Measurements from ENCODE around the gene BTG1. TPM values are rescaled to one million over a fixed set of nuclear protein-coding genes. Genes with fewer than 3 reads are reported as not detected.

Gene BTG1
- total RNA-seq, 1 donor from 2014 or later, result 159 TPM

- H3K9me3 ChIP-seq, result no peaks in the 10 kb centered on the region
- H3K4me3 ChIP-seq, result peak overlapping the region; percentile 87
- H3K27ac ChIP-seq, result peak overlapping the region; percentile 99
- no peak for TF ChIP-seq CTCF (IDR thresholded peaks at IDR 0.05)
- intact Hi-C loops (cut with DNase I), result no loop called here
- H3K27me3 ChIP-seq (ENCODE audit: low read depth), result no peaks in the 10 kb centered on the region
- H3K36me3 ChIP-seq, result peaks cover 22% of the 10 kb centered on the region
- no peak for DNase-seq
- ATAC-seq, result no peak
- H3K4me1 ChIP-seq, result peaks cover 34% of the 10 kb centered on the region
Measured at GRCh38 chr12:92140896-92141536, 4.6 kb downstream of the BTG1 start.

- peaks cover 43% of the 10 kb centered on the region for H3K4me1 ChIP-seq
- intact Hi-C loops (cut with DNase I), result no loop called here
- no peaks in the 10 kb centered on the region for H3K27me3 ChIP-seq (ENCODE audit: low read depth)
- H3K4me3 ChIP-seq, result peak overlapping the region; percentile 87
- ATAC-seq (no peak), DNase-seq (no peak)
- peaks cover 22% of the 10 kb centered on the region for H3K36me3 ChIP-seq
- no peaks in the 10 kb centered on the region for H3K9me3 ChIP-seq
- H3K27ac ChIP-seq, result peak overlapping the region; percentile 99
- TF ChIP-seq CTCF (IDR thresholded peaks at IDR 0.05), result no peak
Measured at GRCh38 chr12:92140156-92140555, 5.5 kb downstream of the BTG1 start.

- Histone ChIP-seq H3K27ac (peak overlapping the region; percentile 99), H3K4me3 (peak overlapping the region; percentile 87), H3K27me3 (ENCODE audit: low read depth) (no peaks in the 10 kb centered on the region), H3K9me3 (no peaks in the 10 kb centered on the region), H3K4me1 (peaks cover 47% of the 10 kb centered on the region), H3K36me3 (peaks cover 22% of the 10 kb centered on the region)
- ATAC-seq, result no peak
- intact Hi-C loops (cut with DNase I), result loop anchor here (10.0 kb wide), 2 partner anchors 65 to 325 kb away; no protein-coding TSS in a partner anchor
- TF ChIP-seq CTCF (IDR thresholded peaks at IDR 0.05), result no peak
- DNase-seq, result no peak
Measured at GRCh38 chr12:92139634-92140150, 6.0 kb downstream of the BTG1 start.

- ATAC-seq (no peak), DNase-seq (no peak)
- peaks cover 58% of the 10 kb centered on the region for H3K4me1 ChIP-seq
- no peaks in the 10 kb centered on the region for H3K27me3 ChIP-seq (ENCODE audit: low read depth)
- peak overlapping the region; percentile 87 for H3K4me3 ChIP-seq
- TF ChIP-seq CTCF (IDR thresholded peaks at IDR 0.05), result no peak
- peaks cover 18% of the 10 kb centered on the region for H3K36me3 ChIP-seq
- intact Hi-C loops (cut with DNase I), result loop anchor here (10.0 kb wide), 2 partner anchors 64 to 324 kb away; no protein-coding TSS in a partner anchor
- H3K9me3 ChIP-seq, result no peaks in the 10 kb centered on the region
- peak overlapping the region; percentile 32 for H3K27ac ChIP-seq
Measured at GRCh38 chr12:92138626-92139025, 7.0 kb downstream of the BTG1 start.

- H3K4me1 ChIP-seq, result peaks cover 63% of the 10 kb centered on the region
- ATAC-seq, result no peak
Measured at GRCh38 chr12:92138144-92138543, 7.5 kb downstream of the BTG1 start.

More at GRCh38 chr12:92138144-92138543, 7.5 kb downstream of the BTG1 start:
- Histone ChIP-seq H3K27me3 (ENCODE audit: low read depth) (no peaks in the 10 kb centered on the region), H3K9me3 (no peaks in the 10 kb centered on the region), H3K36me3 (peaks cover 14% of the 10 kb centered on the region), H3K4me3 (peak overlapping the region; percentile 87), H3K27ac (peak overlapping the region; percentile 32)
- TF ChIP-seq CTCF (IDR thresholded peaks at IDR 0.05), result no peak
- intact Hi-C loops (cut with DNase I), result loop anchor here (10.0 kb wide), 2 partner anchors 63 to 323 kb away; no protein-coding TSS in a partner anchor
- DNase-seq, result no peak
